HG02642 (cell line): Measurements from ENCODE around the gene NLRC5.
"Not testable (repeated sequence)": the region's sequence is repeated elsewhere in the genome, so short reads cannot be mapped to it uniquely, and the experiment has no call there.

ENCODE experiments used
- ATAC-seq: cut with Tn5 transposase; IDR thresholded peaks from one replicate; pipeline ENCODE4 v1.9.1; 2021; ENCODE audit warnings: mild to moderate bottlenecking; ENCODE audit not compliant: unreplicated experiment, poor library complexity

NLRC5 gene

DNA sequence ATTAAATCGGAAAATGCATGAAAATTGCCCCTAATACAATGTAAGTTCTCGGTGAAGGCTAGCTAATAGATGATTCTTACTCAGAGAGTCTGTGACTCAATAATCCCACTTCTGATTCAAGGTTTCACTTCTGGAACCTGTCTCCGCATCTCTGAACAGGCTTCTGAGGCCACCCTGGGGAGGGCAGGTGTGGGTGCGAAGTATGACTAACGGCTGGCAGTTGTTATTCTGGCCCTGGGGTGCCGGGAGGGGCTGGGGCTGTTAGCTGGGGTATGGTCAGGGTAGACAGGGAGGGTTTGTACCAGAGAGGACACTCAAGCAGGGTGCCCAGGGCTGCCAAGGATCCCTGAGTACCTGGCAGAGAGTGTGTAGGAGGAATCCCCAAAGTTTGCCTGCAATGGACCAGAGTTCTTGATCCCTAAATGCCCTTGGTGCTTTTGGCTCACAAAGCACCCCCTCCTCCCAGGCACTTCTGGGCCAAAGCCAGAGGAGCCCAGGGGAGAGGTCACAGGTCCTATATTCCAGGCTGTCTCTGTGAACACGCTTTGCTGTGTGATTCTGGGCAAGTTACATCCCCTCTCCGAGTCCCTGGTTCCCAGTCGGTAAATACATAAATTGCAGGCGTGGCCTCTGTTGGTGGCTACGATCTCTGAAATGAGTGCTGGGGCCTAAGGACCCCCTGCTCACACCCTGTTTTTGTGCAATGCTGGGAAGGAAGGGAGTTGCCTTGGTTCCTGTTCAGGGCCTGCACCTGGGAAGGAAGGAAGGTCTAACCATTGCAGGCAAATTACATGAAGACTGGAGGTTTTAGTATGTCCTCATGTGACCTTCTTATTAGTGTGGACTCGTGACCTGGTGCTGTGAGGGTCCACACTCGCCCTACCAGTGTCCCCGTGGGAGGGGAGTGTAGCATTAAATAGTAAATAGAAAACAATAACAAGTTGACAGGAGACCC lies 53.1 kb downstream of the NLRC5 start:
- peak; percentile 73 for ATAC-seq

GRCh38 chr16:57043248-57043647 lies 53.9 kb downstream of the NLRC5 start:
- no peak for ATAC-seq

DNA sequence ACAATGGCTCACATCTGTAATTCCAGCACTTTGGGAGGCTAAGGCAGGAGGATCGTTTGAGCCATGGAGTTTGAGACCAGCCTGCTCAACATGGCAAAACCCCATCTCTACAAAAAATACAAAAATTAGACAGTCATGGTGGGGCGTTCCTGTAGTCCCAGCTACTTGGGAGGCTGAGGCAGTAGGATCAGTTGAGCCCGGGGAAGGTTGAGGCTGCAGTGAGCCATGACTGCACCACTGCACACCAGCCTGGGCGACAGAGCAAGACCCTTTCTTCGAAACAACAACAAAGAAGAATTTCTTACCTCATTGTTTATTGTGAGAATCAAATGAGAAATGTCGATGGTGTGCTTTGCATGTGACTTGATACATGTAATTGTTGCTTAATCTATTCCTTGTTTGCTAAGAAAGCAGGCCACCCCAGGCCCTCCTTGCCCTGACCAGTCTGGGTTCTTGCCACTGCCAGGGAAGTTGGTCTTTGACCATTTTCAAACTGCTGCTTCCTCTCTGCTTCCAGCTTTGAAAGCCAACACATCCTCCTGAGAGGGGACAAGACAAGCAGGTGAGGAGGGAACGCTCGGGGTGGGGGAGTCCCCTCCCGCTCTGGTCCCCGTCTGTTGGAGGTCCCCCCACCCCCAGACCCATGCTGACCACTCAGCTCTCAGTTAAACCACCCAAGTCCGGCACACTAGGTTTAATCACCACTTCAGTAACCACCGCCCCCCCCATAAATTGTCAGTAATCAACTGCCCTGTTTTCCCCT lies 55.8 kb downstream of the NLRC5 start:
- ATAC-seq = no peak

- ATAC-seq = no peak
Observed at GRCh38 chr16:57045694-57046381, 56.5 kb downstream of the NLRC5 start.

DNA sequence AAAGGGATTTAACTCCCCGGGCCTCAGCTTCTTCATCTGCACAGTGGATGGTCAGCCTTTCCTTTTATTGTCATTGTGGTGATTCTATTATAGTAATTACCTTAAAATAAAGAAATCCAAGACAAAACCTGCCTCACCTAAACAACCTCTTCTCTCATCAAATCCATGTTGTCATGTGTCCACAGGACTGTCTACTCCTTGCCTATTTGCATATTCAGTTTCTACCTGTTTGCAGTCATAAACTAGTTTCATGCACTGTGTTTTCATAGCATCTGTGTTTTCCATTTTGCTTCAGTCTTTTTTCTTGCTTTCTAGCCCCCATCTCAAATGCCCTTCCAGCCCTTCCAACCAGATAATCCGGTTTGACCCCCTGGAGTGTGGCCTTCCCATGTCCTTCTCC lies 58.7 kb downstream of the NLRC5 start:
- no peak for ATAC-seq

GRCh38 chr16:57049678-57050077 lies 60.3 kb downstream of the NLRC5 start:
- ATAC-seq = peak; percentile 50

DNA sequence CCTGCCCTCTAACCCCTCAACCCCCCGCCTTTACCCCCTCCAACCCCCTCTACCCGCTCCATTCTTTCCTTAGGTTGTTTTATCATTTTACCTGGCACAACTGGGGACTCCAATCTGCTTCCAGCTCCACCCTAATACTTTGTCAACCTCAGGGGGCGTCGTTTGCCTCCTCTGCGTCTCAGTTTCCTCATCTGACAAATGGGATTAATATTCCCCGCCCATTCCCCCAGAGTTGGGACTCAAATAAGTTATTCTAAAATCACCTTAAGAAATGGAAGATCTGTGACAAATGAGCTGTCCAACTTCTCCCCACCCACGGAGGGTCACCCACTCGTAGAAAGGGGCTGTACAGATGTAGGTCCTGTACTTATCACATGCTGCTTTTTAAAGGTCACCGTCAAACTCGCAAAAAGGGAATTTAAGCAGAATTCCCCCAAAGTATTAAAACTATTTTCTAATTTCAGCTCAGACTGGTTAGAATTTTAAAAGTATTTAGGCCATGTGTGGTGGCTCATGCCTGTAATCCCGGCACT lies 62.4 kb downstream of the NLRC5 start:
- ATAC-seq = no peak

GRCh38 chr16:57053206-57053605 lies 63.8 kb downstream of the NLRC5 start:
- no peak for ATAC-seq

- ATAC-seq = no peak
Observed at GRCh38 chr16:57054338-57054737, 65.0 kb downstream of the NLRC5 start.

GRCh38 chr16:57054771-57055170 lies 65.4 kb downstream of the NLRC5 start:
- no peak for ATAC-seq

DNA sequence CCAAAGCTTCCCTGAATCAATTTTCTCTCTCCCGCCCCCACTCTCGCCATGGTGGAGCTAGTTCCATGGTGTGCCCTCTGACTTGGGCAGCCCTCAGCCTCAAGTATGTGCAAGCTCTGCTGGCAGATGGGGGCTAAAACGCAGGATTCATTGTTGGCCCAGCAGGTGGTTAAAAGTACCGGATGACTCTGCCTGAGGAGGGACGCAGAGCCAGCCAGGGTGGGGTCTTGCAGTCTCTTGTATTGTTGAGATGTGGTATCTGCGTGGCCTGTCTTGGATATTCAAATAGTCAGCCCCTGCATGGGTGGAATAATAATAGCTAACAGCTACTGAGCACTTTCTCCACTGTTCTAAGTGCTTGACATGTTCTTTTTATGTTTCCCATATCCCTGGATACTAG lies 66.3 kb downstream of the NLRC5 start:
- no peak for ATAC-seq

- no peak for ATAC-seq
Observed at GRCh38 chr16:57058291-57058861, 69.0 kb downstream of the NLRC5 start.

GRCh38 chr16:57060323-57061083 lies 71.1 kb downstream of the NLRC5 start:
- ATAC-seq = no peak

DNA sequence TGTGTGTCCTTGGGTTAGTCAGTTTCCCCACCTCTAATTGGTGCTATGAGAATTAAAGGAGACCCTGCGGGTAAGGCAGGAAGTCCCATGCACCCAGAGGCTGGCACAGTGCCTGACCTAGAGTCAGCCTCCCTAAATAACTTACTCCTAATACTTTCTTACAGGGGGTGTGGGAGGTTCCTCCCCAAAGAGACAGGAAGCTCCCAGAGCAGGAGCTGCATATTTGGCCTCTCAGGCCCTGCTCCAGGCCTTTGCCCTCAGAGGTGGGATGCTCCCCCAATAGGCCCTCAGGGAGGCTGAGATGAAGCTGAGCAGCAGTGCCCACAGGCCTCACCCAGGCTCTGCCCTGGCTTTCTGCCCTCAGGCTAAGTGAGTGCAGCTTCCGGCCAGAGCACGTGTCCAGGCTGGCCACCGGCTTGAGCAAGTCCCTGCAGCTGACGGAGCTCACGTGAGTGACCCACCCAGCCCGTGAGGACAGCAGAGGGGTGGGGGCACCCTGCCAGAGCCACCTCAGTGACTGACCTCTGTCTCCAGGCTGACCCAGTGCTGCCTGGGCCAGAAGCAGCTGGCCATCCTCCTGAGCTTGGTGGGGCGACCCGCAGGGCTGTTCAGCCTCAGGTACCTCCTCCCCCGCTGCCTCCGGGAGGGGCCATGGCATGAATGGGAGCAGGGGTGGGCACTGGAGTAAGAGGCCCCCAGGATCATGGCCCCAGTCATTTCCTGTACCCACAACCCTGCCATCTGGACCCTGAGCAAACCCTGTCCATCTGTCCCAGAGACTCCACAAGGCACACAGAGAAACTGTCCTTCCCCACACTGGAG lies 71.9 kb downstream of the NLRC5 start:
- no peak for ATAC-seq

- no peak for ATAC-seq
Observed at GRCh38 chr16:57062329-57062728, 73.0 kb downstream of the NLRC5 start.

- ATAC-seq = not testable (repeated sequence)
Observed at GRCh38 chr16:57063189-57063588, 73.8 kb downstream of the NLRC5 start.

DNA sequence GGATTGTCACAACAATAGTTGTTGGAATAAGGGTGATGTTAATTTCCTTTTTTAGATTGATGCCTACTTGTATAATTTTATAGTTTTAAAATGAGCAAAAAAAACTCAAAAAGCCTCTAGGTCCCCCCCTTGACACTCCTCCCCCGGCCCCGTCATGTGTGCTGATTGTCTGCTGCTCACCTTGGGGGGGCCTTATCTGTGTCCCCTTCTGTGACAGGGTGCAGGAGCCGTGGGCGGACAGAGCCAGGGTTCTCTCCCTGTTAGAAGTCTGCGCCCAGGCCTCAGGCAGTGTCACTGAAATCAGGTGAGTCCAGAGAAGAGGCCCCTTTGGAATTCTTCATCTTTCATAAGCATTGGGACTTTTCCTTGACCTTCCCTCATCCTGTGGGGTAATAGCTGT lies 75.6 kb downstream of the NLRC5 start:
- ATAC-seq = no peak

GRCh38 chr16:57066625-57067024 lies 77.3 kb downstream of the NLRC5 start:
- ATAC-seq = no peak

DNA sequence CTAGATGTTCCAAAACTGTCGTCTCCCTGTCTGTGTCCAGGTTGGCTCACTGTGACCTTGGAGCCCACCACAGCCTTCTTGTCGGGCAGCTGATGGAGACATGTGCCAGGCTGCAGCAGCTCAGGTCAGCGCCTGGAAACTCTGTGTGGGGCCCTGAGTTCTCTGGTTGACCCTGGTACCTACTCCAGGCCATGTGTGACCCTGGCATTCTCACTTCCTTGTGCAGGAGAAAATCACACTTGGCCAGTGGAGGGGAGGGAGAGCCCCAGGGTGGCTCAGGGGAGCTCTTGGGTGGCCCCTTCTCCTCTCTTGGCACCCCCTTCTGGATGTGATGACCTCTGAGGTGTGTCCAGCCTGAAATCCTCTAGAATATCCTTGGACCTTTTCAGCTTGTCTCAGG lies 78.0 kb downstream of the NLRC5 start:
- no peak for ATAC-seq
